NCI-H146 treated with DMSO at 0.1 percent for 48 hours (cell line): ENCODE data around the gene ARPIN.
"Not testable (repeated sequence)": the region's sequence is repeated elsewhere in the genome, so short reads cannot be mapped to it uniquely, and the experiment has no call there.

Experiments
- DNase-seq: peaks from one replicate; lab custom pipeline; 2025; ENCODE audit not compliant: unreplicated experiment; lab: John Stamatoyannopoulos, UW

The ARPIN gene

DNA sequence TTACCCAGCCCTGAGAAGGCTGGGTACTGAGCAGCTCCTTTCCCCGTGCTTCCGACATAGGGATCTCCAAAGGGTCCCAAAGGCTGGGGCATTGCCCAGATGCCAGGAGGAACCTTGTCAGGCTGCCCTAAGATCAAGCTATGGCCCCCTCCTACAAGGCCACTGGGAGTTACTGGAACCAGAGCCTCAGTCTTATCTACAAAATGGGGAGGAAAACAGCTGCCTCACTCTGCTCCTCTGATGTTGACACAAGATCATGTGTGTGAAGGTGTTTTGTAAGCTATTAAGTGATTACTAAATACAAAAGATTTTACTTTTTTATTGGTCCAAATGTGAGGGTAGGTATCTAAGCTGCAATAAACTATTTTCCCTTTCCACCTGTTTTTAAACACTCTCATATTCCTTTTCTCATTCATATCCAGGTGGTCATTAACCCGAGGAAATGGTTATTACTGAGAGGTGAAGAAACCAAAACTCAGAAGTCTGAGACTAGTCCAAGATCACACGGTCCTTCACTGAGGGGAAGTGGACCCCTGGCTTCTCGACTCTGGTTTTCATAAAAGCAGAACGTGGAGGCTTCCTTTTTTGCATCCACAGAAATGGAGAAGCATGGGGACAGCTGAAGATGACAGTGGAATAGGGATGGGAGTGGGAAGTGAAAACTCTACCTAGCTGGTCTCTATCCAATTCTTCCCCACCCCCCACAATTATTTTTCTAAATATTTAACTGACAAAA, 1.7 kb downstream of the ARPIN start:
- DNase-seq: no peak

DNA sequence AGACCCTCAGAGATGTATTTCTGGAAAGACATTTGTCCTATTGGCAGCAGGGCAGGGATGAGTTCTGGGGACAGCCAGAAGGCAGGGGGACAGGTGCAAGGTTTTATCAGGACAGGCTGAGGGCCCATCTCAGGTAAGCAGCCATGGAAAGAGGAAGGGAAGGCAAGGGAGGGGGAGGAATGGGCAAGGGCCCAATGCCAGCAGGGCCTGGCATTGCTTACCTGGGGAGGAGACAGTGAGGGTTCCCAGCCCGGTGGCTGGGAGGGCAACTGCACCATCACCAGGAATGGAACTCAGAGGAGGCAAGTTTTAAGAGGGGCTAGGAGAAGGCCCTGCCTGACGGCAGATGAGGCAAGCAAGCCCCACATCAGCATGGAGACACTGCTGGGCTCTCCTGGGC, 3.1 kb downstream of the ARPIN start:
- no peak for DNase-seq

DNA sequence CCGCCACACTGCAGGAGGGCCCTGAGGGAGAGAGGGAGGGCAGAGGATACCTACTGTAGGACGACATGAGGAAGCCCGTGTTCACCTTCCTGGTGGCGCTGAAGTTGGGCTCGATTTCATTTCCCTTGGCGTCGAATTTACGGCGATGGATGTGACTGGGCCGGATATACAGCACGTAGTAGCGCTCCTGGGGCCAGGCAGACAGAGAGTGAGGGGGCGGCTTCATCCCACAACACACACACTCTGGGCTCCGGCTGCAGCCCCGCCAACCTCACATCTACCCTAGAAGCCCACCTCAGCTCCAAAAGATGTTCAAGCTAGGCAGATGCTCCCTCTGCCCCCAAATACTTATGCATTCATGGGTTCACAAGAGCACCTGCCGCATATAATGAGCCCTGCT, 4.5 kb downstream of the ARPIN start:
- DNase-seq: no peak

DNA sequence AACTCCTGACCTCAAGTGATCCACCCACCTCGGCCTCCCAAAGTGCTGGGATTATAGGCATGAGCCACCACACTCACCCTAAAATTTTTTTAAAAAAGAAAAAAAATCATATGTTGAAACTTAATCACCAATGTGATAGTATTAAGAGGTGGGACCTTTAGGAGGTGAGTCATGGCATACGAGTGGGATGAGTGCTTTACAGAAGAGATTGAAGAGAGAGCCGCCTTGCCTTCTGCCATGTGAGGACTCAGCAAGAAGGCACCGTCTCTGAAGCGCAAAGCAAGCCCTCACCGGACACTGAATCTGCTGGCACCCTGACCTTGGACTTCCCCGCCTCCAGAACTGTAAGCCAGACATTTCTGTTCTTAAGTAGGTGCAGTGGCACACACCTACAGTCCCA, 5.5 kb downstream of the ARPIN start:
- DNase-seq: no peak

DNA sequence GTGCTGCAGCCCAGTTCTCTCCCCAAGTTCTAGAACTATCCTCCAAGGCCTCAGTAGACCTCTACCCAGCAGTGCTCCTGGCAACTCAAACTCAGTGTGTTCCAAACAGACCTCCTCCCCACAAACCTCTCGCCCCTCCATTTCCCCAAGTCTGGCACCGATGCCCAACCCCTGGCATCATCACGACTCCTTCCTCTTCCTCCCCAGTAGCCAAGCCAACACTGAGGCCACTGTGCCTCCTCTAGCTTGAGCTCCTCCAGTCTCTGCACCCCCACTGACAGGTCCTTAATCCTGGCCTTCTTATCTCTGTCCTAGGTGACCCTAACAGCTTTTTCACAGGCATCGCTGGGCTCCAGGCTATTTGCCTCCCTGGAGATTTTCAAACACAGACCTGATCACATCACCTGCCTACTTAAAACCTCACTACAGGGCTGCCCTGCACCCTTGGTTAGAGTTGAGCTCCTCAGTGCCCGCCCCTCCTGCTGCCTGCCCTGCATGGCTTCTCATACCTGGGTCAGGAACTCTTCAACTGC, 6.8 kb downstream of the ARPIN start:
- no peak for DNase-seq

DNA sequence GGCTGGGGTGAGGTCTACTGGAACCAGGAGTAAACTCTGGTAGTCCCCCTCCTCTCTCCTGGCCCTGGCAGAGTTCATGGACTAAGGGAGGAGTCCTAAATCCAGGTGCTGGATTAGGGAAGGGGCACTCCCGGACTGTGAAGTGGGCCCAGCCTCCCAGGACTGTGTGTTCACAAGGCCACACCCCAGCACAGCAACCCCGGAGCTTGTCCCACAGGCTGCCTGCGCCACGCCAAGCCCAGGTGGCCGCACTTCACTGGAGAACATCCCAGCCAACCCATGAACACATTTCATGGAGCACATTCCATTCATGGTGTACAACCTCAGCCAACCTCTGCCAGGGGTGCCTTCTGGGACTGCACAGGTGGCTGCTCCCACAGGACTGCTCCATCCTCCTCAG, 8.2 kb downstream of the ARPIN start:
- DNase-seq: no peak

DNA sequence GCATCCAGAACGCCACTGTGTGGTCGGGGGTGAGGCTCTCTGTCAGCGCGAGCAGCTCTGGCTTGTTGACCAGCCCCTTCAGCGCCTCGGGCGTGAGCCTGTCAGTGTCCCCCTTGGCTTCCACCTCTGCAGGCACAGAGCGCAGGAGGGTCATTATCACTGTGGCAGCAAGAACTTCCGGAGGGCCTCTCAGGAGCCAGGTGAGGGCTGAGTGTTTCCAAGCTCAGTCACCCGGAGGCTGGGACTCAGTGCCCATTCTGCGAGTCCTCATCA, 9.0 kb downstream of the ARPIN start:
- DNase-seq: no peak

DNA sequence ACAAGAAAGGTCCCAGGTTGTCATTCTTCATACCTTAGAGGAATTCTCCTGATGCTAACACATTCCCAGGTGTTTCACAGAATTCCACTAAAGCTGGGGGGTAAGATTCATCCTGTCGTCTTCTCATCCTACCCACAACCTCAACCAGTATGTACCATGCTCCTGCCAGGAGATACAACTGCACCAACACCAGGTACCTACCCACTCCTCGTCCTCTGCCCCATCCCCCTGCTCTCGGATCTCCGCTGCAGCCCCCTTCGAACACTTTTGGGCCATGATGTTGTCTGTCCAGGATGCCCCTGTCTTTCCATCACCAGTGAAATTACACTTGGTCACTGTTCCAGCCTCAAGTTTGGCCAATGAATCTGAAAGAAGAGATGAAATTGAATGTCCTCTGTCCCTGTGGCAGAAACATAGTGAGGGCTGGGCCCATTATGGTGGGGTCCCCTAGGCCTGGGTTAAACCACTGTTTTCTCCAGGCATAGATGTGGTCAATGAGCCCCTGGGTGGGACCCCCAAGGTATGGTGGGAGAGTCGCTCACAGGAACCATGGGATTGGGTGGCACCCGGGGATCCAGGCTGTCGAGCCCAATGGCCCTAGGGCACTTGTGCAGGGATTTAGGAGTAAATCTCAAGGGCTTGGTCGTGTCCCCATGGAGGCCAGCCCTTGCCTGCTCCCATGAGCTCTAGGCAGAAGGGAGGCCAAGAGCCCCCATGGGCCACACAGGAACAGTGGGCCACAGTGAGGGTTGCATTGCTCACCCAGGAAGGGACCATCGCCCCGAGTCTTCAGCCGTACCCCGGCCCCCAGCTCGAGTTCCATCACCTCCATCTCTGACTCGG, 9.5 kb downstream of the ARPIN start:
- DNase-seq: no peak

DNA sequence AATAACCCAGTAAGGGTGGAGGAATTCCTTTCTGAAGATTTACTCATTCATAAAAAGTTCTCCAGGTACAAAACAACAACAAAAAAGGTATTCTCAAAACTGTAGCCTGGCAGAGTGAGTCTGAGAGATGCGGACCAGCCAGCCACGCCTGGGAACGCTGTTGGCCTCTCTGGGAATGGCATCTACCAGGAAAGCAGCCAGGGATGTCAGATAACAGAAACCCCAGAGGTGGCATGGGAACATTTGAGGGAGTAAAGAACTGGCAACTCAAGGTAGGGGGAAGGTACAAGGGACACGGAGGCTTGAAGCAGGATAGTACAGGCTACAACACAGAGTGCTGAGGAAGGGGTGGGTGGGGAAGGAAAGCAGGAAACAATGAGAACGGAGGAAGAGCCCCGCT, 11.9 kb downstream of the ARPIN start:
- DNase-seq: no peak

DNA sequence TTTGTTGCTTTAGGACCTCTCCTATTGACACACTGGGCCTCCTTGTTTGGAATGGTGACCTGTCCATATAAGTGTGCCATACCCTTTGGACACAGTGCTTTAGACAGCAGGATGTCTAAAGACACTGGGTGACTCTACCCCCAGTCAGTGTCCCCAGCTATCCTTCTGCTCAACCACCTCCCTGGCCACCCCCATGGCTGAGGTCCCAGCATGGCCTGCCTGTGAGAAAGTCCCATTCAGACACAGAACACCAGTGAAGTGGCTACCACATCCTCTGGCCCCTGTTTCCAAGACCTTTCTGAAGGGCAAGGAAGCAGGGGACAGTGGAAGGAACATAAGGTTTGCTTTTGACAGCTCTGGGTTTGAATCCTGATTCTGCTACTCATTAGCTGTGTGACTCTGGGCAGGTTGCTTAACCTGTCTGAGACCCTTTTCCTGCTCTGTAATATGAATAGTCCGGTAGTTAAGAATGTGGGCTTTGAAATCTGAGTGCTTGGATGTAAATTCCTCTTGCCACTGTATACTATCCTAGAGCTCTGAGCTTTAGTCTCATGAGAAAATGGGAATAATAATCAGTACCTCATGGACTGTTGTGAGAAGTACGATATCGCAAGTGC, 12.7 kb downstream of the ARPIN start:
- DNase-seq: no peak

DNA sequence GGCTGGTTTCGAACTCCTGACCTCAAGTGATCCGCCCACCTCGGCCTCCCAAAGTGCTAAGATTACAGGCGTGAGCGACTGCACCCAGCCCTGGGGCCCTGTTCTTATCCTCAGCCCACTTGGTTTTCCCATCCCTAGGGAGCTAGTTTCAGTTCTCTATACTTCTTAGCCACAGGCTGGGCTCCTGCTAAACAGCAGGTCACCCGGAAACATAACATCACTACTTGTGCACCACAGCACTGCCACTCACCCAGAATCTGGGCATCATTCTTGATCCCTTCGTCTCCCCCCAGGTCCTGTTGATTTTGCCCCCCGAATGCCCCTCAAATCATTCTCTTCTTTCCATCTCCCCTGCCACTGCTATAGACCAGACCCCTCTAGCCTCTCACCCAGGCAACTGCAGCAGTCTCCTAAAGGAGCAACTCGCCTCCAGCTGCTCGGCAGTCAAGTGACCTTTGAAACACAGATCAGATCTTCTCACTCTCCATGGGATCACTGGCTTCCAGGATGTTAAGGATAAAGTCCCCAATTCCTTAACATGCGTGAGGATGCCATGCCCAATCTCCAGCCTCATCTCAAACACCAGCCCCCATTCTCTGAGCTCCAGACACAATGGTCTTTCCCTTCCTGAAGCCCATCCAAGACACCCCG, 13.3 kb downstream of the ARPIN start:
- no peak for DNase-seq

DNA sequence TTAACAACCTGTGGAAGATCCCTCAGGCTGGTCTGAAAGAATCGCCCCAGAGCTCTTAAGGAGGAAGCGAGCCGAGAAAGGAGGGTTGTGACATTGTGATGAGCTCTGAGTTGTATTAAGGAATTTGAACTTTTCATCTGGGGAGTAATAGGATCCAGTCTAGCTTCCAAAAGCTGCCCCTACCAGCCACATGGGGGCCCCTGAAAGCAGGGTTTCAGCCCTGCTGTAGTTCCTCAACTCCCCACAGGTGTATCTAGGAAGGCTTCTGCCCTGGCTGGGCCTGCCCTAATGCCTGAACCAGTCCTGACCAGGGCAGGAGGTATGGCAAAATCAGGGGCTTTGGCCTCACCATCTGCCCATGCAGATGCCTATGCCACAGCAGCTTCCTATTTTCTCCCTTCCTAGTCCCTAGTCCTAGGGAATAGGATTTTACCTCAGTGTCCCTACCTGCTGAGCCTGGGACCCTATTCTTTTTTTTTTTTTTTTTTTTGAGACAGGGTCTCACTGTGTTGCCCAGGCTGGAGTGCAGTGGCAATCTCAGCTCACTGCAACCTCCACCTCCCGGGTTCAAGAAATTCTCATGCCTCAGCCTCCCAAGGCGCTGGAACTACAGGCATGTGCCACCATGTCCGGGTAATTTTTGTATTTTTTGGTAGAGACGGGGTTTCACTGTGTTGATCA, 14.0 kb downstream of the ARPIN start:
- peak; percentile 9 for DNase-seq

DNA sequence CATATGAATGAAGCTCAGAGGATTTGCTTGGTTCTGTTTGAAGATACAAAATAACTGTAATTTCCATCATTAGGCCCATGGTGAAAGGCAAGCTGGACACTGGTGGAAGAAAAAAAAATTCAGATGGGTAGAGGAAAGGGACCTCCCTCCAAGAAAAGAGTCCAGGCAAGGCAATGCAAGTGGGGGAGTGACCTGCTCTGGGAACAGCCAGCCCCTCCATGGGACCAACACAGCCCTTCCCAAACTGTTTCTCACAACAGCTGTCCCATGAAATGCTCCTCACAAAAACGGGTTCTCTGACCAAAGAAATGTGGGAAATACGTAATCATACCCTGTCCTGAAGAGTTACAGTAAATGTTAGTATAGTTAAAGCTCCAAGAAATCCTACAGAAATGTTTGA, 14.6 kb downstream of the ARPIN start:
- DNase-seq: no peak

DNA sequence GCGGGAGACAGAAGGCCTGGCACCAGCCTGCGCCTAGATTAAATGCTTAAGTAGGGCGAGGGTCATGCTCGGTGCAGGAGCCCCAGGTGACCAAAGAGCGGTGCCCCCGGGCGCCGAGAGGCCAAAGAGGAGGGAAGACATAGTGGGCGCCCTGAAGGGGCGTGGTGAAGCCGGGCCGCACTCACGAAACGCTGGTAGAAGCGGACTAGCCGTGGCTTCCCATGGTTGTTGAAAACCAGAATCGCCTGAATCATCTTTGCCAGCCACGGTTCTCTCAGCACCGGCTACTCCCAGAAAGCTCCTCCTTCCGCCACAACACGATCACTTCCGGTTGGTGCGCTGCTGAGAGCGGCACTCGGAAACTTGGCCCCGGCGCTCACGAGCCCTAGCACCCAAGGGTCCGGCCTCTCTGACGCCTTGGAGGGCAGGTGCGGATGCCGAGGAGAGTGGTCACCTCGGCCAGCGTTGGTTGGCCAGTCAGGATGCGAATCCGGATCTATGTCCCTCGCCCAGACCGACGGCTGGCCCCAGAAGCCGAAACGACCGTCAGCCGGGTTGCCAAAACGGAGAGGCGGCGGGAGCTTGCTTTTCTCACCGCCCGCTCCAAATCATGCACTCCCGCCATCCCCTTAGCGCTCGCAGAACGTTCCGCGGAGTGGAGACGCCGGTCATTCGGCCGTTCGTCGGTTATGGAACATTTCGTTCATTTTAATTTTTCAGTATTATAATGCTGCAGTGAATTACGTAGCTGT, 18.9 kb downstream of the ARPIN start, which contains the start of gene AP3S2:
Gene AP3S2 (minus strand): TSS at position 299 of the 752 bp plus-strand sequence. CDS start 45 bp downstream, at position 254.
- peak; percentile 74 for DNase-seq

DNA sequence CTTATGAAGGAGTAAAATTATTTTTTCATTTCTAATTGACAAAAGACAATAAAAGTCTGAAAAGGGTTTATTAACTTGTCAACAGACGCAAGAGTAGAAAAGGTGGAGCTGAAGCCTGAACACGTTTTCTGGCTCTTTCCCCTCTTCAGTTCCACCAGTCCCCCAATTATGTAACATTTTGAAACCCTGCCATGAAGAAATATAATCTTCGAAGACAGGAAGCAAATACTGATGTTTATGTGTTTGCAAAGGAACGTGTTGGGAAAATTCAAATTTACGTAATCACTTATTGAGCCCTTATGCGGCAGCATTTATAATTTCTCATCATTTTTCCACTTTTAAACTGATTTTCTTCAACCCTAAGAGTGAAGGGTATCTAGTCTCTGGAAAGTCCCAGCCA, 19.7 kb downstream of the ARPIN start:
- DNase-seq: no peak

DNA sequence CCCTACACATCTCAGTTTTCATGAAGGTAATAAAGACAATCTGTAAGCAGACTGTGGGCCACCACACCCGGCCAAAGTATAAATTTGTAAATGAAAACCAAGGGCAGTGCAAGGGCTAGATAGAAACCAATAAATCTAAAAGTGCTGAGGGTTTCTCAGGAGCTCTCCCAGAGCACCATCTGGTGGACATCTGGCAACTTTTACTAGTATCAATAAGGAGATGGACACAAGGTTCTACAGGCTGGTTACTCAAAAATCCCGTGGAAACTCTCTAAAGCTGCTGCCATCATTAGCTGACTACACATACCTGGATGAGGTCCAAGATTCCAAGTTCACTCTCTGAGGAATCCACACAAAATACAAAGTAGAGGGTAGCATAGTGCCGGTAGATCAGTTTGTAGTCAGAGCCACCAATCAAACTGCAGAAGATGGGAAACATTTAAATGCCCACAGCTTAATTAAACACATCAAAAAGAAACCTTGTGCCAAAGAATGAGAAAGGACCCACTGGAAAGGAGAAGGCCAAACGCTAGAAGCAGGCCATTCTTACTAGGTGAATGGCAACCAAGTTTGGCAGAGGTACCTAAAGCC, 24.4 kb downstream of the ARPIN start:
- no peak for DNase-seq

DNA sequence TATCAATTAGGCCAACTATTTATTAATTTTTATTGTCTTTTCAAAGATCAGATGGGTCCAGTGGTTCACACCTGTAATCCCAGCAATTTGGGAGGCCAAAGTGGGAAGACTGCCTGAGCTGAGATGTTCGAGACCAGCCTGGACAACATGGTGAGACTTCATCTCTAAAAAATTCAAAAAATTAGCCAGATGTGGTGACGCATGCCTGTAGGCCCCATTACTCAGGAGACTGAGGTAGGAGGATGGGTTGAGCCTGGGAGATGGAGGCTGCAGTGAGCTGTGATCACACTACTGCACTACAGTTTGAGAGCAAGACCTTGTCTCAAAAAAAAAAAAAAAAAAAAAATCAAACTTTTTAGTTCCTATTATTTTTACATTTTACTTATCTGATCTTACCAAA, 27.1 kb downstream of the ARPIN start:
- no peak for DNase-seq

DNA sequence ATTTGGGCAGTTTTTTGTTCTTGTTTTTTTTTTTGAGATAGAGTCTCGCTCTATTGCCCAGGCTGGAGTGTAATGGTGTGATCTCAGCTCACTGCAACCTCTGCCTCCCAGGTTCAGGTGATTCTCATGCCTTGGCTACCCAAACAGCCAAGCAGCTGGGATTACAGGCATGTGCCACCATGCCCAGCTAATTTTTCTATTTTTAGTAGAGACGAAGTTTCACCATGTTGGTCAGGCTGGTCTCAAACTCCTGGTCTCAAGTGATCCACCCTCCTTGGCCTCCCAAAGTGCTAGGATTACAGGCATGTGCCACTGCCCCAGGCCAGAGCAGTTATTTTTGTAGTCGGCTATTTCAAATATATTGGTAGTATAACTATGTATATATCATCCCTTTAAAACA, 27.6 kb downstream of the ARPIN start:
- DNase-seq: not testable (repeated sequence)

DNA sequence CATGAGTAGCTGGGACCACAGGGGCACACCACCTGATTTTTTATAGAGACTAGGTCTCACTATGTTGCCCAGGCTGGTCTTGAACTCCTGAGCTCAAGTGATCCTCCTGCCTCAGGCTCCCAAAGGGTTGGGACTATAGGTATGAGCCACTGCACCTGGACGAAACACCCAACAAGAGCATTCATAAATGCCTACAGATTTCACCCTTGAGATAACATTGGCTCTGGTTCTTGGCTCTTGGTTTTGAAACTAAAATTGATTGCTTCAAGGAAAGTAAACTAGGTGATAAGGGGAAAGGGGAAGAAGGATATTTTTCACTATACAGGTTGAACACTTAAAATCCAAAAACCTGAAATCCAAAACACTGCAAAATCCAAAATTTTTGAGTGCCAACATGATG, 29.2 kb downstream of the ARPIN start:
- DNase-seq: no peak

DNA sequence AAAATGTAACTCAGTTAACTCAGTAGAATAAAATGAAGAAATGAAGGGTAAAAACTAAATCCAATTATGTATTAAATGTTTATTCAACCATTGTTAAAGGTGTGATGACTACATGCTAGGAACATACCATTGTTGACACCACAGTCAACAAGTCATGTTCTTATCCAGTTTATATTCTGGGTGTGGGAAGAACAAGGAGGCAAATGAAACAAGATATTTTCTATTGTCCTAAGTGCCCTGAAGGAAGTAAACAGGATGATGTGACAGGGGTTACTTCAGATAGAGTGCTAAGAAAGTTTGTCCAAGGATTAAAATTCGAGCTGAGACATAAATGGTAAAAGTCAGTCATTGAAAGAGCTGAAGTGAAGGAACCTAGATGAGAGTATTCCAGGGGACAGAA, 32.0 kb downstream of the ARPIN start:
- no peak for DNase-seq
